HepG2 (cell line): Measurements from ENCODE around the gene HMX1. TPM values are rescaled to one million over a fixed set of nuclear protein-coding genes. Genes with fewer than 3 reads are reported as not detected.

Source experiments
- ATAC-seq: fragments of 200-7000 bp; cut with Tn5 transposase; 3 replicates; pipeline ENCODE4 v1.9.1; 2020; ENCODE audit warnings: mild to moderate bottlenecking, moderate library complexity
- BruUV-seq: library from RNA; stranded (reverse); fragments of 400-500 nt; replicated peaks from 2 replicates; lab custom pipeline; 2021; lab: Mats Ljungman, UMichigan
- CTCF ChIA-PET: fragments of 300-600 bp; formaldehyde crosslinking; extraction: SDS; loops from one replicate; lab custom pipeline; 2021; ENCODE audit warnings: low total read pairs, inconsistent platforms, low intra/inter-chr PET ratio; lab: Yijun Ruan, JAX
- POLR2A ChIA-PET: fragments of 350-600 bp; sonication (Branson Sonifier 250); formaldehyde crosslinking; loops from one replicate; lab custom pipeline; 2020; ENCODE audit warnings: antibody characterized with exemption, inconsistent platforms; lab: Yijun Ruan, JAX
- DNase-seq: peaks from one replicate; pipeline ENCODE4 v3.0.0-alpha.2; 2015; ENCODE audit warnings: low spot score
- FAIRE-seq: peaks from 3 replicates; lab custom pipeline; 2011; peaks lifted over from hg19 to GRCh38; lab: Jason Lieb, UNC
- H2AFZ ChIP-seq: one replicate; pipeline ENCODE4 v1.6.1; 2011; ENCODE audit warnings: low read length, inconsistent platforms
- H3K27ac ChIP-seq: fragments of 300-600 bp; 3 replicates; pipeline ENCODE4 v1.8.0; 2011; ENCODE audit warnings: mixed run types, mild to moderate bottlenecking, mixed read lengths, low read length, inconsistent platforms; ENCODE audit not compliant: insufficient read depth; ENCODE audit errors: extremely low read length
- H3K27me3 ChIP-seq, 2 experiments: fragments of 200-600 bp in 1 of 2; 2 replicates in 1 of 2; 3 replicates in 1 of 2; pipeline versions ENCODE4 v1.6.0 to v1.8.0; 2011; ENCODE audit warnings: low read length in 2 of 2, mild to moderate bottlenecking in 2 of 2, moderate library complexity in 2 of 2, inconsistent platforms in 1 of 2; ENCODE audit not compliant: insufficient read depth in 2 of 2, control insufficient read depth in 1 of 2
- H3K36me3 ChIP-seq, 2 experiments: fragments of 200-600 bp in 1 of 2; replicated peaks in 1 of 2; 2 replicates in 1 of 2; 3 replicates in 1 of 2; pipeline versions ENCODE4 v1.5.1 to v1.8.0; 2011; ENCODE audit warnings: low read length in 2 of 2, inconsistent platforms in 1 of 2; ENCODE audit not compliant: insufficient read depth in 2 of 2, control insufficient read depth in 1 of 2
- H3K4me1 ChIP-seq: 2 replicates; pipeline ENCODE4 v1.5.1; 2012; ENCODE audit warnings: low read length, inconsistent platforms; ENCODE audit not compliant: insufficient read depth
- H3K4me2 ChIP-seq: 2 replicates; pipeline ENCODE4 v1.6.0; 2011; ENCODE audit warnings: low read depth, low read length, inconsistent platforms
- H3K4me3 ChIP-seq, 3 experiments: fragments of 200-600 bp in 1 of 3; sonication (generic), shearing (Covaris generic) in 1 of 3; replicated peaks in 1 of 3; 2 replicates each; pipeline ENCODE4 v1.5.1; 2011 to 2016; ENCODE audit warnings: low read length in 3 of 3, inconsistent platforms in 2 of 3, low read depth in 2 of 3, mild to moderate bottlenecking in 2 of 3, control low read depth in 1 of 3, mixed read lengths in 1 of 3; ENCODE audit not compliant: insufficient read depth in 1 of 3
- H3K79me2 ChIP-seq: one replicate; pipeline ENCODE4 v1.6.1; 2011; ENCODE audit warnings: low read length, inconsistent platforms; ENCODE audit not compliant: insufficient read depth
- H3K9ac ChIP-seq: 2 replicates; pipeline ENCODE4 v1.6.0; 2011; ENCODE audit warnings: mild to moderate bottlenecking, low read depth, low read length, inconsistent platforms; ENCODE audit not compliant: insufficient read depth
- H3K9me3 ChIP-seq: 2 replicates; pipeline ENCODE4 v1.5.1; 2012; ENCODE audit warnings: mild to moderate bottlenecking, low read length
- H4K20me1 ChIP-seq: 2 replicates; pipeline ENCODE4 v1.6.0; 2011; ENCODE audit warnings: inconsistent platforms, mild to moderate bottlenecking, low read length, moderate library complexity; ENCODE audit not compliant: insufficient read depth
- BRD4 ChIP-seq: sonication (generic); formaldehyde crosslinking; IDR thresholded peaks from 2 replicates; pipeline ENCODE4 v1.4.0; 2020; ENCODE audit warnings: missing genetic modification reagents
- CHD4 ChIP-seq: fragments of 200-600 bp; sonication (generic); IDR thresholded peaks from 2 replicates; pipeline ENCODE4 v1.7.0; 2017; ENCODE audit warnings: mild to moderate bottlenecking, low read length, borderline replicate concordance
- CREB1 ChIP-seq, 2 experiments: fragments of 450-650 bp in 1 of 2; IDR thresholded peaks; 2 replicates each; pipeline ENCODE4 v1.6.1; 2016 to 2017; ENCODE audit warnings: control low read depth in 1 of 2, mild to moderate bottlenecking in 1 of 2, missing compliant biosample characterization in 1 of 2, missing genetic modification characterization in 1 of 2
- KLF9 ChIP-seq: IDR thresholded peaks from 2 replicates; pipeline ENCODE4 v1.6.1; 2016; ENCODE audit warnings: low read depth
- NR1H2 ChIP-seq: sonication (generic); formaldehyde crosslinking; IDR thresholded peaks from 2 replicates; pipeline ENCODE4 v1.8.1; 2022; ENCODE audit warnings: low read depth, missing genetic modification reagents, borderline replicate concordance
- ZFP91 ChIP-seq: sonication (generic); formaldehyde crosslinking; IDR thresholded peaks from 2 replicates; pipeline ENCODE4 v1.9.0; 2022; ENCODE audit warnings: missing genetic modification reagents, mild to moderate bottlenecking, borderline replicate concordance
- ZNF746 ChIP-seq: sonication (generic); formaldehyde crosslinking; IDR thresholded peaks from 2 replicates; pipeline ENCODE4 v1.8.0; 2022; ENCODE audit warnings: mild to moderate bottlenecking, missing genetic modification reagents
- WGBS: methylation state at CpG from one replicate; pipeline ENCODE4 v1.1.6; 2017; ENCODE audit warnings: low lambda C conversion rate; 5-methylcytosine and 5-hydroxymethylcytosine counted together
- in situ Hi-C: cut with HindIII; loops from 2 replicates; pipeline ENCODE4 v1.10.0; 2017; ENCODE audit warnings: low pct_unique_long_range_greater_than_20kb; ENCODE audit not compliant: extremely low pct_ligation_motif_present
- intact Hi-C: fragments of 100-400 bp; cut with micrococcal nuclease; formaldehyde crosslinking; loops from one replicate; pipeline ENCODE4 v1.10.0; 2022; ENCODE audit not compliant: unreplicated experiment
- polyA plus RNA-seq, 8 experiments: library from polyadenylated mRNA; depleted of rRNA in 3 of 8; stranded (reverse) in 7 of 8; unstranded in 1 of 8; fragments of >200 nt; fragmentation: Illumina TruSeq in 4 of 8; extraction: Trizol in 4 of 8; gene quantifications; 2 replicates each; pipeline versions ENCODE4 v1.2.1 to v1.2.3, GENCODE V29; 2011 to 2016; ENCODE audit warnings: low read depth in 4 of 8, missing spikeins in 1 of 8, mixed read lengths in 1 of 8; ENCODE audit not compliant: insufficient read depth in 1 of 8
- total RNA-seq, 5 experiments: library from RNA; depleted of rRNA; stranded (reverse); fragments of >200 nt; fragmentation: Illumina TruSeq; extraction: Trizol; gene quantifications; 2 replicates each; pipeline ENCODE4 v1.2.3, GENCODE V29; 2016; ENCODE audit warnings: low read depth in 1 of 5
- TF ChIP-seq, protein P1 (sequence below): fragments of 450-650 bp; IDR thresholded peaks from 2 replicates; pipeline ENCODE4 v1.6.1; 2017
- TF ChIP-seq, protein P2 (sequence below): IDR thresholded peaks from 2 replicates; pipeline ENCODE4 v1.6.1; 2016; ENCODE audit warnings: missing compliant biosample characterization, missing genetic modification reagents, borderline replicate concordance

The HMX1 gene
- total and polyA plus RNA-seq, 2 of the 13 experiments (the other 11 are each of a cell fraction or from before 2014, with no cell fraction given): not detected

DNA sequence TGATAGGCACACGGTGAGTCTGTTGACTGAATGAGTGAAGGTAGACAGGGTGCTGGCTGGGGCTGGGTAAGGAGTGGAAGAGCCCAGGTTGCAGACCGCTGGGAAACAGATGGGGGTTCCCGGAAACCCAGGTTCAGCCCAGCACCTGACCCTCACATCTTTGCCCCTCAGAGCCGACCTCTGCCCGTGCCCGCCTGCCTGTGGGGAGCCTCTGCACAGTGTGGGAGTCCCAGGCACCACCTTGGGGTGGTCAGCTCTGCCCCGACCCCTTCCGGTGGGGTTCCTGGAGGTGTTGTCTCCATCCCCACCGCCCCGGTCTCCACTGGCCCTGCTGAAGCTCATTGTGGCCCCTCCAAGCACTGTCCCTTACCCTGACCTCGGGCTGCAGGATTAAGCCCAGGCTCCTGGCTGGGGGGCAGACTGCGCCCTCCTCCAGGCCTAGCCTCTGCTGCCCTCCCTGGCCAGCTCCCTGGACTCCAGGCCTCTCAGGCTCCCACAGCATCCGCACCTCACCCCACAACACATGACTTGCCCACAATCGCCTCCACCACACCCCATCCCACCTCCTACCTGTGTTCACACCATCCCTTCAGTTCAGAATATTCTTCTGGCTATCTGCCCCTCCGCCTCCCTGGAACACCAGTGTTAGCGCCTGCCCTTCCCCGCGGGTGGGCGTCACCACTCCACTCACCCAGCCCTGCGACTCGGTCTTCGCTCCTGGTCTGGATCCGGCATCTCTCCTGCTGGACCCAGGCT lies 21.4 kb downstream of the HMX1 start:
- Histone ChIP-seq H3K36me3 (no peaks in the 10 kb centered on the region), H3K27me3 (peaks cover 9 to 62% of the 10 kb centered on the region in 2 experiments; a peak in 4 of 5 replicates), H3K4me1 (no peaks in the 10 kb centered on the region), H3K4me3 (no peak overlapping the region), H2AFZ (no peak overlapping the region), H3K4me2 (no peak overlapping the region), H3K9ac (no peak overlapping the region), H3K9me3 (no peaks in the 10 kb centered on the region), H3K79me2 (no peaks in the 10 kb centered on the region), H3K27ac (no peak overlapping the region), H4K20me1 (no peaks in the 10 kb centered on the region)
- WGBS: 48% methylated on average over 12 of the region's 23 CpGs
- in situ Hi-C loops (no loop called here), intact Hi-C loops (no loop called here)
- BruUV-seq: no TSS peak
- DNase-seq (no peak), FAIRE-seq (no peak), ATAC-seq (no peak)
- TF ChIP-seq KLF9 (CRISPR knock-in tag): no peak
- CTCF ChIA-PET: no interaction called here
- POLR2A ChIA-PET: no interaction called here

GRCh38 chr4:8849266-8850073 lies 22.2 kb downstream of the HMX1 start:
- no peak for DNase-seq
- Histone ChIP-seq H4K20me1 (no peaks in the 10 kb centered on the region), H3K4me3 (no peak overlapping the region), H3K4me2 (no peak overlapping the region), H3K79me2 (no peaks in the 10 kb centered on the region), H3K27me3 (peaks cover 6 to 54% of the 10 kb centered on the region in 2 experiments; a peak in 4 of 5 replicates), H2AFZ (no peak overlapping the region), H3K9me3 (no peaks in the 10 kb centered on the region), H3K27ac (no peak overlapping the region), H3K9ac (no peak overlapping the region), H3K4me1 (no peaks in the 10 kb centered on the region), H3K36me3 (no peaks in the 10 kb centered on the region)
- in situ Hi-C loops (no loop called here), intact Hi-C loops (no loop called here)
- no TSS peak for BruUV-seq
- FAIRE-seq: no peak
- POLR2A ChIA-PET: no interaction called here
- WGBS: 20% methylated on average over 8 of the region's 18 CpGs
- no peak for ATAC-seq
- CTCF ChIA-PET: no interaction called here
- TF ChIP-seq ZFP91 (CRISPR knock-in tag) (no peak), CREB1 (IDR thresholded peaks at IDR 0.05) (no peak), CREB1 (CRISPR knock-in tag; IDR thresholded peaks at IDR 0.05) (no peak), BRD4 (no peak), ZNF746 (CRISPR knock-in tag) (no peak), CHD4 (no peak), NR1H2 (CRISPR knock-in tag) (no peak)
- TF ChIP-seq, protein P1, sequence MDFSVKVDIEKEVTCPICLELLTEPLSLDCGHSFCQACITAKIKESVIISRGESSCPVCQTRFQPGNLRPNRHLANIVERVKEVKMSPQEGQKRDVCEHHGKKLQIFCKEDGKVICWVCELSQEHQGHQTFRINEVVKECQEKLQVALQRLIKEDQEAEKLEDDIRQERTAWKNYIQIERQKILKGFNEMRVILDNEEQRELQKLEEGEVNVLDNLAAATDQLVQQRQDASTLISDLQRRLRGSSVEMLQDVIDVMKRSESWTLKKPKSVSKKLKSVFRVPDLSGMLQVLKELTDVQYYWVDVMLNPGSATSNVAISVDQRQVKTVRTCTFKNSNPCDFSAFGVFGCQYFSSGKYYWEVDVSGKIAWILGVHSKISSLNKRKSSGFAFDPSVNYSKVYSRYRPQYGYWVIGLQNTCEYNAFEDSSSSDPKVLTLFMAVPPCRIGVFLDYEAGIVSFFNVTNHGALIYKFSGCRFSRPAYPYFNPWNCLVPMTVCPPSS: no peak
- TF ChIP-seq, protein P2, sequence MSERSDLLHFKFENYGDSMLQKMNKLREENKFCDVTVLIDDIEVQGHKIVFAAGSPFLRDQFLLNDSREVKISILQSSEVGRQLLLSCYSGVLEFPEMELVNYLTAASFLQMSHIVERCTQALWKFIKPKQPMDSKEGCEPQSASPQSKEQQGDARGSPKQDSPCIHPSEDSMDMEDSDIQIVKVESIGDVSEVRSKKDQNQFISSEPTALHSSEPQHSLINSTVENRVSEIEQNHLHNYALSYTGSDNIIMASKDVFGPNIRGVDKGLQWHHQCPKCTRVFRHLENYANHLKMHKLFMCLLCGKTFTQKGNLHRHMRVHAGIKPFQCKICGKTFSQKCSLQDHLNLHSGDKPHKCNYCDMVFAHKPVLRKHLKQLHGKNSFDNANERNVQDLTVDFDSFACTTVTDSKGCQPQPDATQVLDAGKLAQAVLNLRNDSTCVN: no peak
